Measurements from ENCODE around the gene ZNF169. TPM values are rescaled to one million over a fixed set of nuclear protein-coding genes. Genes with fewer than 3 reads are reported as not detected.

Gene ZNF169
- total and polyA plus RNA-seq, 2 of the 8 experiments (the other 6 are each of a cell fraction or from before 2014, with no cell fraction given), result 7.0 to 9.0 TPM

DNA sequence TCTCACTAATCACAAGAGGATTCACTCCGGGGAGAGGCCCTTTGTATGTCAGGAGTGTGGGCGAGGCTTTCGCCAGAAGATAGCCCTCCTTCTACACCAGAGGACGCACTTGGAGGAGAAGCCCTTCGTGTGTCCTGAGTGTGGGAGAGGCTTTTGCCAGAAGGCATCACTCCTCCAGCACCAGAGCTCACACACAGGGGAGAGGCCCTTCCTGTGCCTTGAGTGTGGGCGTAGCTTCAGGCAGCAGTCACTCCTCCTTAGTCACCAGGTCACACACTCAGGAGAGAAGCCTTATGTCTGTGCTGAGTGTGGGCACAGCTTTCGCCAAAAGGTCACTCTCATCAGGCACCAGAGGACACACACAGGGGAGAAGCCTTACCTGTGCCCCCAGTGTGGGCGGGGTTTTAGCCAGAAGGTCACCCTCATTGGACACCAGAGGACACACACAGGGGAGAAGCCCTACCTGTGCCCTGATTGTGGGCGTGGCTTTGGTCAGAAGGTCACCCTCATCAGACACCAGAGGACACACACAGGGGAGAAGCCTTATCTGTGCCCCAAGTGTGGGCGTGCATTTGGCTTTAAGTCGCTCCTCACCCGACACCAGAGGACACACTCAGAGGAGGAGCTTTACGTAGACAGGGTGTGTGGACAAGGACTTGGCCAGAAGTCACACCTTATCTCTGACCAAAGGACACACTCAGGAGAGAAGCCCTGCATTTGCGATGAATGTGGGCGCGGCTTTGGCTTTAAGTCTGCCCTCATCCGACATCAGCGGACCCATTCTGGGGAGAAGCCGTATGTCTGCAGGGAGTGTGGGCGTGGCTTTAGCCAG lies 41.6 kb downstream of the ZNF169 start:
- Histone ChIP-seq H2BK20ac (ENCODE audit: low read length) (no peak overlapping the region), H3K23me2 (ENCODE audit: low read depth, low read length) (no peaks in the 10 kb centered on the region), H3K79me2 (ENCODE audit: control insufficient read depth in 1 of 2, insufficient read depth in 2 of 2, low read length in 2 of 2) (no peaks in the 10 kb centered on the region), H2BK15ac (ENCODE audit: low read length) (0 out of 2 replicates have a peak overlapping the region, but pooled peaks have one; percentile 18), H4K5ac (ENCODE audit: insufficient read length, low read depth, low read length) (no peak overlapping the region), H2AK5ac (ENCODE audit: low read depth, low read length) (no peak overlapping the region; the same call in 1 of the 2 replicates), H3K79me1 (ENCODE audit: low read depth, low read length) (no peaks in the 10 kb centered on the region), H3K4me3 (ENCODE audit: extremely low read depth in 1 of 4, insufficient read depth in 2 of 4, low read depth in 3 of 4, low read length in 4 of 4) (no peak overlapping the region), H3K27ac (ENCODE audit: low read depth, low read length) (no peak overlapping the region), H3K18ac (ENCODE audit: extremely low read depth, low read length) (no peak overlapping the region), H3K4me2 (ENCODE audit: insufficient read depth in 1 of 2, low read depth in 2 of 2, low read length in 2 of 2) (no peak overlapping the region), H3K9ac (replicated peaks in 1 of 4; ENCODE audit: extremely low read depth in 1 of 4, low read depth in 3 of 4, low read length in 3 of 4) (no peak overlapping the region), H2BK12ac (ENCODE audit: low read depth, low read length) (no peak overlapping the region), H4K91ac (replicated peaks; ENCODE audit: insufficient read length, low read length) (no peak overlapping the region), H2AFZ (ENCODE audit: low read length) (no peak overlapping the region), H3K4ac (replicated peaks; ENCODE audit: insufficient read length, low read depth, low read length) (no peak overlapping the region), H3K14ac (ENCODE audit: insufficient read length) (no peak overlapping the region), H3K23ac (ENCODE audit: insufficient read length) (no peak overlapping the region), H4K8ac (ENCODE audit: extremely low read depth, insufficient read depth, low read length) (no peak overlapping the region), H3K9me3 (ENCODE audit: insufficient read depth in 2 of 2, low read depth in 1 of 2, low read length in 1 of 2) (no peaks in the 10 kb centered on the region), H3K36me3 (ENCODE audit: control insufficient read depth in 2 of 4, insufficient read depth in 4 of 4, low read length in 3 of 4) (peaks cover 0 to 2% (median 1%) of the 10 kb centered on the region in 4 experiments; a peak in 1 of 8 replicates), H4K20me1 (replicated peaks in 1 of 2; ENCODE audit: control insufficient read depth in 1 of 2, insufficient read depth in 2 of 2, low read length in 2 of 2) (no peaks in the 10 kb centered on the region), H2BK120ac (replicated peaks; ENCODE audit: low read depth, low read length) (no peak overlapping the region), H2BK5ac (ENCODE audit: low read depth, low read length) (no peak overlapping the region; the same call in 1 of the 2 replicates), H3K27me3 (replicated peaks in 1 of 4; ENCODE audit: control insufficient read depth in 3 of 4, extremely low read depth in 1 of 4, insufficient read depth in 3 of 4, low read length in 3 of 4) (no peaks in the 10 kb centered on the region), H3K4me1 (replicated peaks in 1 of 4; ENCODE audit: control insufficient read depth in 3 of 4, insufficient read depth in 4 of 4, low read length in 3 of 4) (no peaks in the 10 kb centered on the region; a peak in 1 of 7 replicates), H3K56ac (replicated peaks; ENCODE audit: insufficient read length, low read depth, low read length) (no peak overlapping the region)
- no peak for FAIRE-seq
- ChIA-PET POLR2A (ENCODE audit: partially characterized antibody) (no interaction called here), CTCF (ENCODE audit: partially characterized antibody) (no interaction called here)
- no peak for DNase-seq (ENCODE audit: low read depth in 1 of 2, low spot score in 2 of 2)
- 92% methylated on average over 20 of the region's 20 CpGs; no CpG with 5 or more reads in 1 of the 2 experiments for WGBS, 2 experiments (ENCODE audit: extremely low coverage in 1 of 2, insufficient coverage in 1 of 2, insufficient read length in 1 of 2, insufficient replicate concordance in 2 of 2, low coverage in 1 of 2, low lambda C conversion rate in 2 of 2, missing lambda C conversion rate in 1 of 2)
- TF ChIP-seq, protein P1, sequence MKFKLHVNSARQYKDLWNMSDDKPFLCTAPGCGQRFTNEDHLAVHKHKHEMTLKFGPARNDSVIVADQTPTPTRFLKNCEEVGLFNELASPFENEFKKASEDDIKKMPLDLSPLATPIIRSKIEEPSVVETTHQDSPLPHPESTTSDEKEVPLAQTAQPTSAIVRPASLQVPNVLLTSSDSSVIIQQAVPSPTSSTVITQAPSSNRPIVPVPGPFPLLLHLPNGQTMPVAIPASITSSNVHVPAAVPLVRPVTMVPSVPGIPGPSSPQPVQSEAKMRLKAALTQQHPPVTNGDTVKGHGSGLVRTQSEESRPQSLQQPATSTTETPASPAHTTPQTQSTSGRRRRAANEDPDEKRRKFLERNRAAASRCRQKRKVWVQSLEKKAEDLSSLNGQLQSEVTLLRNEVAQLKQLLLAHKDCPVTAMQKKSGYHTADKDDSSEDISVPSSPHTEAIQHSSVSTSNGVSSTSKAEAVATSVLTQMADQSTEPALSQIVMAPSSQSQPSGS (IDR thresholded peaks at IDR 0.05; ENCODE audit: low read length), result no peak
- no peak for TF ChIP-seq MAFK (IDR thresholded peaks at IDR 0.05; ENCODE audit: low read depth, low read length)
- TF ChIP-seq ASH2L (IDR thresholded peaks at IDR 0.05; ENCODE audit: low read length), result no peak
- TF ChIP-seq SP4 (IDR thresholded peaks at IDR 0.05; ENCODE audit: low read length), result no peak
- TF ChIP-seq CTBP2 (IDR thresholded peaks at IDR 0.05; ENCODE audit: borderline replicate concordance, insufficient read depth, insufficient read length, low read length), result no peak
- TF ChIP-seq, protein P2, sequence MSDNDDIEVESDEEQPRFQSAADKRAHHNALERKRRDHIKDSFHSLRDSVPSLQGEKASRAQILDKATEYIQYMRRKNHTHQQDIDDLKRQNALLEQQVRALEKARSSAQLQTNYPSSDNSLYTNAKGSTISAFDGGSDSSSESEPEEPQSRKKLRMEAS (IDR thresholded peaks at IDR 0.05), result no peak
- no peak for TF ChIP-seq CEBPB (IDR thresholded peaks at IDR 0.05; ENCODE audit: low read depth, low read length)
- TF ChIP-seq KDM1A (IDR thresholded peaks at IDR 0.05; ENCODE audit: borderline replicate concordance, low read length), result no peak
- TF ChIP-seq YY1 (IDR thresholded peaks at IDR 0.05; ENCODE audit: low read depth, low read length), result no peak
- TF ChIP-seq JUND (IDR thresholded peaks at IDR 0.05; ENCODE audit: low read length), result no peak
- TF ChIP-seq NANOG (IDR thresholded peaks at IDR 0.05; ENCODE audit: insufficient read depth, low read depth, low read length, poor library complexity, severe bottlenecking), result no peak

All from H1 (cell line).